ENCODE data around the gene NAALADL2.

The NAALADL2 gene

GRCh38 chr3:175242243-175242642, 383.1 kb downstream of the NAALADL2 start:
- no peak for TF ChIP-seq CTCF (IDR thresholded peaks at IDR 0.05)

DNA sequence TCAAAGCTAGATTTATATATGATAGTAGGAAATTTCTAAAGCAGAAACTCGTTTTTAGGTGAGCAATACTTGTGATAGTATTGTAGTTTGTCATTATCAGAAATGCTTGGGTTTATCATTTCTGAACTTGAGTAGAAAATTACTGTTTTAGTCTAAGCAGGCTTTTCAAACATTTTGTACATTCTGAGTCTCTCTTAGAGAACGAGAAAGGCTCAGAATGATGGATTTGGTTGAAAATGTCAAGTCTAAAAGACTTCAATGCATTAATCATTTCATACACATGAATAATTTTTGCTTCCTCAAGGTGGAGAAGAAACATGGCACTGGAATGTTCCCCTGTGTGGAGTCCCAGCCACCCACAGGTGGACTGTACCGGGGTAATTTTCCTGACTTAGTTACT, 387.1 kb downstream of the NAALADL2 start:
- no peak for TF ChIP-seq CTCF (IDR thresholded peaks at IDR 0.05)

DNA sequence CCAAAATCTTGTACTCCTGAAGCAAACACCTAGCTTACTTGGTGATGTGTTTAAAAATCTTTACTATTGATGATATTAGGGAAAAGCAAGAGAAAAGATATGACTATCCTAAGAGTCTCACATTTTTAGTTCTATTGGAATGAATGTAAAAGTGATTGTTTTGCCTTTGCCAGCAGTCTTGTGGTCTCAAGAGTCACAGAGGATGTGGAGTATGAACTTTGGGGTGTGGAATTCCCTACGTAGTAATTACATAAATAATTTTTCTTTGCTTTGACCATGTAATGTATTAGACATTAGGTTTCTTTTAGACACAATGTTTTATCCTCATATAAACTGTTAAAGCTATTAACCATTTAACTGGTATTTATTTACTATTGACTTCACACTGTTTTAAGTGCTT, 387.6 kb downstream of the NAALADL2 start:
- TF ChIP-seq CTCF (IDR thresholded peaks at IDR 0.05) = no peak

DNA sequence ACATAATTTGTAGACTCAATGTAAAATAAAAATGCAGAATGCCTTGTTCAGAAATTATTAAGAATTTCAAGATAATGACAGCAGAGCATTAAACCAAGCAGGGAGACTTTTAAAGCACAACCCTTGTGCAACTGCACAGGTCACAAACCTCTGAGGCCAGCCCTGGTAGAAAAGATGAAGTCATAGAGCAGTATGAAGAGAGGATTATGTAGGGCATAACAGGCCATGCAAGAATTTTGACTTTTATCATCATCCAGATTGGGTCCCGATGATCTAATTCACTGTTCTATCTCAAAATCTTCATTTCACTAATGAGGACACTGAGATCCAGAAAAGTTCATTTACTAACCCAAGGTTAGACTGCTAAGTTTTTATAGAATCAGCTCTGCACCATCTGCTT, 388.5 kb downstream of the NAALADL2 start:
- no peak for TF ChIP-seq CTCF (IDR thresholded peaks at IDR 0.05)

GRCh38 chr3:175248832-175249231, 389.7 kb downstream of the NAALADL2 start:
- no peak for TF ChIP-seq CTCF (IDR thresholded peaks at IDR 0.05)

- no peak for TF ChIP-seq CTCF (IDR thresholded peaks at IDR 0.05)
Observed at GRCh38 chr3:175255698-175256097, 396.6 kb downstream of the NAALADL2 start.

DNA sequence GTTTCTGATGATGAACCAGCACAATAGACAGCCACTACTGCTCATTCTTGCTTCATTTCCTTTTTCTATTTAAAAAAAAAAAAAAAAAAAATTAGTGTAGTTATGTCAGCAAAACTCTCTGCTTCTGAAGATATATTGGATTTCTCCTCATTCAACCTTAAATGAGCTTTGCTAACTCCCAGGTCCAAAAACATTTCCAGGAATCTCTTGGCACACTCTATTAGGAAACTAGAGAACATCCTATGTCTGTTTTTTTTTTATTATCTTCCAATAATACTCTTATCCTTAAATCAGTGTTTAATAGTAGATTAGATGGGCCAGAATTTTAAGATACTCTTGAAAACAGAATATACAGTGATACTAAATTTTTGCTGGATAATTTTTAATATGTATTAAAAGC, 398.0 kb downstream of the NAALADL2 start:
- no peak for TF ChIP-seq CTCF (IDR thresholded peaks at IDR 0.05)

DNA sequence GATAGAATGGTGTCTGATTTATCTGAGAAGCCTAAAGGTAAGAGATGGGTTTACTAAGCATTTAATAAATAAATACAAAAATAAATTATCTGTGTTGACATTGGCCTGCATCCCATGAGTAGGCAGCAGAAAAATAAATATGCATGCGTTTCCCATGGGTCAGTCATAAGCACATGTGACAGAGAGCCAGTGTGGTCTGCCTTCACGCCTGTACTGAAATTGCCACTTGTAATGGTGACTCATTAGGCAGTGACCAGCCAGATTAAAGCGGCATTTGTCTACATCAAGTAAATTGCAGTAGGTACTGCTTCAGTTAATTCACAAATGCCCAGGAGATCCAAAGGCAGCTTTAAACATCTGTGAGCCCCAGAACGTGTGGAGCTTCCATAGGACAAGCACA, 399.6 kb downstream of the NAALADL2 start:
- no peak for TF ChIP-seq CTCF (IDR thresholded peaks at IDR 0.05)
